Calu3 (cell line): ENCODE data around the gene C4orf50. TPM values are rescaled to one million over a fixed set of nuclear protein-coding genes. Genes with fewer than 3 reads are reported as not detected.

Source experiments
- BruUV-seq: library from RNA; stranded (reverse); fragments of 400-500 nt; replicated peaks from 2 replicates; lab custom pipeline; 2021; lab: Mats Ljungman, UMichigan
- CTCF ChIA-PET: fragments of 300-600 bp; sonication (Branson Sonifier 250); formaldehyde crosslinking; loops from one replicate; lab custom pipeline; 2022; ENCODE audit warnings: antibody characterized with exemption; lab: Charles Lee
- DNase-seq: peaks from one replicate; pipeline ENCODE4 v3.0.0; 2022
- H3K27ac Mint-ChIP-seq: one replicate; pipeline ENCODE4 v1.8.0; 2022; ENCODE audit warnings: mixed read lengths; ENCODE audit not compliant: unreplicated experiment
- H3K27me3 Mint-ChIP-seq: one replicate; pipeline ENCODE4 v1.8.0; 2022; ENCODE audit warnings: mixed read lengths; ENCODE audit not compliant: unreplicated experiment
- H3K36me3 Mint-ChIP-seq: one replicate; pipeline ENCODE4 v1.8.0; 2022; ENCODE audit warnings: mild to moderate bottlenecking, moderate library complexity, mixed read lengths; ENCODE audit not compliant: insufficient read depth, unreplicated experiment
- H3K4me1 Mint-ChIP-seq: one replicate; pipeline ENCODE4 v1.8.0; 2022; ENCODE audit warnings: mild to moderate bottlenecking, low read depth, mixed read lengths; ENCODE audit not compliant: unreplicated experiment
- H3K4me3 Mint-ChIP-seq: one replicate; pipeline ENCODE4 v1.8.0; 2022; ENCODE audit warnings: mild to moderate bottlenecking, low read depth, moderate library complexity, mixed read lengths; ENCODE audit not compliant: unreplicated experiment
- H3K9me3 Mint-ChIP-seq: one replicate; pipeline ENCODE4 v1.8.0; 2022; ENCODE audit warnings: low read depth, mixed read lengths; ENCODE audit not compliant: unreplicated experiment
- intact Hi-C: fragments of 100-400 bp; cut with micrococcal nuclease; formaldehyde crosslinking; loops from one replicate; pipeline ENCODE4 v1.10.0; 2022; ENCODE audit not compliant: unreplicated experiment
- total RNA-seq: library from RNA; stranded (reverse); gene quantifications from 2 replicates; pipeline ENCODE4 v1.2.3, GENCODE V29; 2022
- TF ChIP-seq, protein P1 (sequence below): fragments of 200-600 bp; IDR thresholded peaks from one replicate; pipeline ENCODE4 v1.8.0; 2022; ENCODE audit warnings: antibody characterized with exemption; ENCODE audit not compliant: unreplicated experiment

The C4orf50 gene
- total RNA-seq, 1 experiment from 2014 or later, result not detected

- Mint-ChIP-seq H3K27me3 (peaks cover 46% of the 10 kb centered on the region), H3K9me3 (no peaks in the 10 kb centered on the region), H3K36me3 (no peaks in the 10 kb centered on the region), H3K27ac (no peak overlapping the region), H3K4me3 (no peak overlapping the region), H3K4me1 (no peaks in the 10 kb centered on the region)
- no peak for DNase-seq
- BruUV-seq, result no TSS peak
- intact Hi-C loops, result no loop called here
- TF ChIP-seq, protein P1, sequence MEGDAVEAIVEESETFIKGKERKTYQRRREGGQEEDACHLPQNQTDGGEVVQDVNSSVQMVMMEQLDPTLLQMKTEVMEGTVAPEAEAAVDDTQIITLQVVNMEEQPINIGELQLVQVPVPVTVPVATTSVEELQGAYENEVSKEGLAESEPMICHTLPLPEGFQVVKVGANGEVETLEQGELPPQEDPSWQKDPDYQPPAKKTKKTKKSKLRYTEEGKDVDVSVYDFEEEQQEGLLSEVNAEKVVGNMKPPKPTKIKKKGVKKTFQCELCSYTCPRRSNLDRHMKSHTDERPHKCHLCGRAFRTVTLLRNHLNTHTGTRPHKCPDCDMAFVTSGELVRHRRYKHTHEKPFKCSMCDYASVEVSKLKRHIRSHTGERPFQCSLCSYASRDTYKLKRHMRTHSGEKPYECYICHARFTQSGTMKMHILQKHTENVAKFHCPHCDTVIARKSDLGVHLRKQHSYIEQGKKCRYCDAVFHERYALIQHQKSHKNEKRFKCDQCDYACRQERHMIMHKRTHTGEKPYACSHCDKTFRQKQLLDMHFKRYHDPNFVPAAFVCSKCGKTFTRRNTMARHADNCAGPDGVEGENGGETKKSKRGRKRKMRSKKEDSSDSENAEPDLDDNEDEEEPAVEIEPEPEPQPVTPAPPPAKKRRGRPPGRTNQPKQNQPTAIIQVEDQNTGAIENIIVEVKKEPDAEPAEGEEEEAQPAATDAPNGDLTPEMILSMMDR, result no peak
- CTCF ChIA-PET, result interaction anchor here (0.7 kb wide), 1 partner anchor 729 kb away, joined by 3 read pairs; no protein-coding TSS in a partner anchor
Observed at GRCh38 chr4:6048537-6048936, 30.3 kb upstream of the C4orf50 start.

GRCh38 chr4:6047130-6047673 is 29.0 kb upstream of the C4orf50 start:
- DNase-seq, result peak; percentile 23
- H3K36me3 Mint-ChIP-seq, result no peaks in the 10 kb centered on the region
- no peak overlapping the region for H3K4me3 Mint-ChIP-seq
- no peaks in the 10 kb centered on the region for H3K4me1 Mint-ChIP-seq
- intact Hi-C loops, result no loop called here
- no TSS peak for BruUV-seq
- H3K27me3 Mint-ChIP-seq, result peaks cover 46% of the 10 kb centered on the region
- no peaks in the 10 kb centered on the region for H3K9me3 Mint-ChIP-seq
- TF ChIP-seq, protein P1, result no peak
- H3K27ac Mint-ChIP-seq, result no peak overlapping the region
- CTCF ChIA-PET, result no interaction called here

DNA sequence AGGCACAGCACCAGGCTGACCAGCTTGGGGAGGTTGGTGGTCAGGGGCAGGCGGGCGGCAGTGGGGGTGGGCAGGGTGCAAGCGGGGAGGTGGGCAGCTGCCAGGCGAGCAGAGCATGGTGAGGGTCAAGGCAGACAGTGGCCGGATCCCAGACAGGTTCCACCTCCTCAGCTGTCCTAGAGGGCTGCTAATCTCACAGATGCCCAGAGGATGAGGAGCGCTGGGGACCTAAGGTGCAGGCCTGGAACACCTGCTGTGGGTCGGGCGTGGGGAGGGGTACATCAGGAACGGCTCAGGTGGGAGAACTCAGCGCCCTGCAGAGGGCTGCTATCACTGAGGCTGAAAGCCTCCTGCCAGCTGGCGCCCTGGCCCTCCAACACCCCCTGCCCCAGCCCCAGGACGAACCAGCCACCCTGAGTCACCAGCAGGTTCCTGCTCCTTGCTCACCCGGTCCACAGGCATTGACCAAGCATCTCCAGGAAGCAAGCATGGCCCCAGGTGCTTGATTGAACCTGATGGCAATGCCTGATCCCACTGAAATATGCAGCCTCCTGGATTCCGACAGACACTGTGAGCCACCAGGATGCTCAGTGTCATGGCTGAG is 28.4 kb upstream of the C4orf50 start:
- TF ChIP-seq, protein P1, result no peak
- Mint-ChIP-seq H3K36me3 (no peaks in the 10 kb centered on the region), H3K9me3 (no peaks in the 10 kb centered on the region), H3K4me3 (no peak overlapping the region), H3K27me3 (peaks cover 46% of the 10 kb centered on the region), H3K4me1 (no peaks in the 10 kb centered on the region), H3K27ac (no peak overlapping the region)
- intact Hi-C loops, result no loop called here
- BruUV-seq, result no TSS peak
- DNase-seq, result no peak
- CTCF ChIA-PET, result no interaction called here

DNA sequence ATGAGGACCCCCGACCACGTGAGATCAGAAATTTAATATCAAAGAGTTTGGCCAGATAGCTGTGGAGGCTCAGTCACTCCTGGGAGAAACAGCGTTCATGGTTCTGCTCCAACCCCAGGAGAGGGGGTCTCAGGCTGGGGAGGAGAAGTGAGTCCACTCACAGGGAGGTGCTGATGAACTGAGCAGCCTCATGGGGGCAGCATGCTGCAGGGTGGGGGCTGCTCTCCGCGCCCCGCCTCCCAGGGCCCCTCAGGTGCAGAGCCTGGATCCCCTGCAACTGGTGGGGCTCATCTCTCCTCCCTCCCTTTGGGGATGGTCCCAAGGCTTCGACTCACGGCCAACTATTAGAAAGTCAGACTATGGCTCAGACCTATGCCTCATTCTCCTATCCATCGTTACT is 26.6 kb upstream of the C4orf50 start:
- intact Hi-C loops, result no loop called here
- DNase-seq, result no peak
- H3K4me1 Mint-ChIP-seq, result no peaks in the 10 kb centered on the region
- CTCF ChIA-PET, result no interaction called here
- no peaks in the 10 kb centered on the region for H3K36me3 Mint-ChIP-seq
- no peak overlapping the region for H3K4me3 Mint-ChIP-seq
- no peaks in the 10 kb centered on the region for H3K9me3 Mint-ChIP-seq
- TF ChIP-seq, protein P1, result no peak
- peaks cover 53% of the 10 kb centered on the region for H3K27me3 Mint-ChIP-seq
- no peak overlapping the region for H3K27ac Mint-ChIP-seq
- BruUV-seq, result no TSS peak
